ENCODE results near the gene BCL3.

- TF ChIP-seq CTCF (conservative IDR thresholded peaks at IDR 0.05; ENCODE audit: low read depth, low read length): no peak
- TF ChIP-seq RAD21 (IDR thresholded peaks at IDR 0.05; ENCODE audit: low read length): no peak
- TF ChIP-seq USF2 (IDR thresholded peaks at IDR 0.05; ENCODE audit: low read depth, low read length): no peak
- no peak for TF ChIP-seq MAZ (IDR thresholded peaks at IDR 0.05; ENCODE audit: borderline replicate concordance, low read depth, low read length)
- no peak for TF ChIP-seq POLR2A (IDR thresholded peaks at IDR 0.05; ENCODE audit: low read depth, low read length)
- no peak for TF ChIP-seq MXI1 (IDR thresholded peaks at IDR 0.05; ENCODE audit: borderline replicate concordance, low read depth, low read length)
- no peak for TF ChIP-seq BHLHE40 (IDR thresholded peaks at IDR 0.05; ENCODE audit: low read depth, low read length)
- no peak for TF ChIP-seq SMC3 (IDR thresholded peaks at IDR 0.05; ENCODE audit: low read depth, low read length)
Measured at GRCh38 chr19:44729516-44730033, 18.9 kb upstream of the BCL3 start.
